ENCODE data around the gene LOXL1.

The LOXL1 gene

DNA sequence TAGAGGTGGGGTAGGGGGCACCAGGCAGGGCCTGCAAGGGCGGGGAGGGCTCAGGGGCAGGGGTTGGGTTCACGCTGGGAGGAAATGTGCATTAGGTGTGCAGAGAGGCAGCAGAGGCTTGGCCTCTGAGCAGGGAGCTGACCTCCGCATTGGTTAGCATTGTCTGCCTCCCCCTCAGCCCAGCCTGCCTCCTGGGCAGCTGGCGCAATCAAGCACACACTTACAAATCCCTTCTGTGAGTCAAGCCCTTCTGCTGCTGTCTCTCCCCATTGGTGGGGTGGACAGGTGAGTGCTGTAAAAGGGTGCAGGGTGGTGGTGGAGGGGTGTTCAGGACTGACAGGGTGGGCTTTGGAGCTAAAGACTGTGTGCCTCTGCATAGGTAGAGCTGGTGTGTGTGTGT, 9.3 kb downstream of the LOXL1 start:
- Histone ChIP-seq H3K4me2 (no peak overlapping the region), H3K27ac (no peak overlapping the region), H3K4me3 (IDR thresholded peaks at IDR 0.05; ENCODE audit: insufficient read depth, low read depth, low read length) (no peak overlapping the region), H3K36me3 (ENCODE audit: insufficient read depth) (no peaks in the 10 kb centered on the region), H3K4me1 (ENCODE audit: low read depth, poor library complexity, severe bottlenecking) (no peaks in the 10 kb centered on the region), H3K9ac (no peak overlapping the region), H4K20me1 (ENCODE audit: insufficient read depth) (no peaks in the 10 kb centered on the region), H3K27me3 (ENCODE audit: insufficient read depth, low read depth) (peaks cover 5% of the 10 kb centered on the region; the same call in 1 of the 2 replicates), H2AFZ (ENCODE audit: low read depth) (no peak overlapping the region), H3K79me2 (ENCODE audit: insufficient read depth, low read depth) (no peaks in the 10 kb centered on the region)
- TF ChIP-seq, protein P1, sequence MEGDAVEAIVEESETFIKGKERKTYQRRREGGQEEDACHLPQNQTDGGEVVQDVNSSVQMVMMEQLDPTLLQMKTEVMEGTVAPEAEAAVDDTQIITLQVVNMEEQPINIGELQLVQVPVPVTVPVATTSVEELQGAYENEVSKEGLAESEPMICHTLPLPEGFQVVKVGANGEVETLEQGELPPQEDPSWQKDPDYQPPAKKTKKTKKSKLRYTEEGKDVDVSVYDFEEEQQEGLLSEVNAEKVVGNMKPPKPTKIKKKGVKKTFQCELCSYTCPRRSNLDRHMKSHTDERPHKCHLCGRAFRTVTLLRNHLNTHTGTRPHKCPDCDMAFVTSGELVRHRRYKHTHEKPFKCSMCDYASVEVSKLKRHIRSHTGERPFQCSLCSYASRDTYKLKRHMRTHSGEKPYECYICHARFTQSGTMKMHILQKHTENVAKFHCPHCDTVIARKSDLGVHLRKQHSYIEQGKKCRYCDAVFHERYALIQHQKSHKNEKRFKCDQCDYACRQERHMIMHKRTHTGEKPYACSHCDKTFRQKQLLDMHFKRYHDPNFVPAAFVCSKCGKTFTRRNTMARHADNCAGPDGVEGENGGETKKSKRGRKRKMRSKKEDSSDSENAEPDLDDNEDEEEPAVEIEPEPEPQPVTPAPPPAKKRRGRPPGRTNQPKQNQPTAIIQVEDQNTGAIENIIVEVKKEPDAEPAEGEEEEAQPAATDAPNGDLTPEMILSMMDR (conservative IDR thresholded peaks at IDR 0.05; ENCODE audit: low read depth, low read length) = no peak

DNA sequence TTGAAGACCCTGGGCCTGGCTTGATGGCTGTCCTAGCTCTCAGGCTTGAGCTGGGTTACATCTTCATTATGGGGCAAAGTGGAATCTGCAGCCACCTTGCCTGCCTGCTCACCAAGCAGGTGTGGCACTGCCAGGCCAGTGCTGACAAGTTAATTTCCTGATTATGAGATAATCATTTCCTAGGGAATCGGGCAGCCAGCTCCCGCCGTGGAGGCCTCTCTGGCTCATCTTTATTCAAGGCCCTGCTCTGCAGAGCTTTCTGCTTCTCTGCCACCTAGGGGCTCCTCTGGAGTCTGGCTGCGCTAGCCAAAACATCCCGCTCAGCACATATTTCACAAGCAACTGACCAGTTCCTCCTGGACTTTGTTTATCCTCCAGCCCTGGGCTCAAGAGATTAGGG, 9.9 kb downstream of the LOXL1 start:
- TF ChIP-seq, protein P1 (conservative IDR thresholded peaks at IDR 0.05; ENCODE audit: low read depth, low read length) = no peak
- peaks cover 5% of the 10 kb centered on the region; the same call in 1 of the 2 replicates for H3K27me3 ChIP-seq (ENCODE audit: insufficient read depth, low read depth)
- H2AFZ ChIP-seq (ENCODE audit: low read depth) = no peak overlapping the region
- H4K20me1 ChIP-seq (ENCODE audit: insufficient read depth) = no peaks in the 10 kb centered on the region
- H3K79me2 ChIP-seq (ENCODE audit: insufficient read depth, low read depth) = no peaks in the 10 kb centered on the region
- H3K36me3 ChIP-seq (ENCODE audit: insufficient read depth) = no peaks in the 10 kb centered on the region
- H3K9ac ChIP-seq = no peak overlapping the region
- no peak overlapping the region for H3K4me2 ChIP-seq
- no peak overlapping the region for H3K27ac ChIP-seq
- no peaks in the 10 kb centered on the region for H3K4me1 ChIP-seq (ENCODE audit: low read depth, poor library complexity, severe bottlenecking)
- H3K4me3 ChIP-seq (IDR thresholded peaks at IDR 0.05; ENCODE audit: insufficient read depth, low read depth, low read length) = no peak overlapping the region

DNA sequence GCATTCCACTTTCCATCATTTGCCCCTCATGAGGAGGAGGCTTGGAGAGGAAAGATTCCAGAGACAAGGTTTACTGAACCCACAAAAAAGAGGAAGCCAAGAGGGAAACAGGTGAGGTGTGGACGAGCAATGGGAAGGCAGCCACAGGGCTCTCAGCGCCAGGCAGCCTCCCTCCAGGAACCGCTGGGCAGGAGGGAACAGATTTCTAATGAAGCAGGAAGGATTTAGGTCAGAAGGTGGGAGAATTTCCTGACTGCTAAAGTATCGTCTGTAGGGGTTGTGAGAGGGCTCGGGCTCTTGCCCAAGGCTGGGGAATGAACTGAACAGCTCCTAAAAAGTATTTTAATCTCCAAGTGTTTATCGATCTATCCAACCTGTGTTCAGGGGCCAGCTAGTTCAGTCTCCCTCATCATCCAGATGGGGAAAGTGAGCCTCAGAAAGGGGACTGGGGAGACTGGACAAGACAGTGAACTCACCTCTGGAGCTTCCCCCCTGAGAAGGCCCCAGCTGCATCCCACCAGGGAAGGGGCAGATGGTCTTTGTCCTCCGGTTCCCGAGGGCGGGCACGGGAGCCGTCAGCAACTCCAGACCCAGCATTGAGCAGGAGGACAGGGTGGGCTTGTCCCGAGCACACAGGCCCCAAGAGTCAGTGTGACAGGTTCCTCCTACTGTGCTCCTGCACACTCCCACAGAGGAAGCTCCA, 10.5 kb downstream of the LOXL1 start:
- H3K27me3 ChIP-seq (ENCODE audit: insufficient read depth, low read depth) = peaks cover 5% of the 10 kb centered on the region; the same call in 1 of the 2 replicates
- no peak overlapping the region for H3K9ac ChIP-seq
- H3K4me1 ChIP-seq (ENCODE audit: low read depth, poor library complexity, severe bottlenecking) = no peaks in the 10 kb centered on the region
- TF ChIP-seq, protein P1 (conservative IDR thresholded peaks at IDR 0.05; ENCODE audit: low read depth, low read length) = no peak
- no peak overlapping the region for H2AFZ ChIP-seq (ENCODE audit: low read depth)
- H3K27ac ChIP-seq = no peak overlapping the region
- H4K20me1 ChIP-seq (ENCODE audit: insufficient read depth) = no peaks in the 10 kb centered on the region
- H3K36me3 ChIP-seq (ENCODE audit: insufficient read depth) = no peaks in the 10 kb centered on the region
- H3K4me2 ChIP-seq = no peak overlapping the region
- no peaks in the 10 kb centered on the region for H3K79me2 ChIP-seq (ENCODE audit: insufficient read depth, low read depth)
- H3K4me3 ChIP-seq (IDR thresholded peaks at IDR 0.05; ENCODE audit: insufficient read depth, low read depth, low read length) = no peak overlapping the region

DNA sequence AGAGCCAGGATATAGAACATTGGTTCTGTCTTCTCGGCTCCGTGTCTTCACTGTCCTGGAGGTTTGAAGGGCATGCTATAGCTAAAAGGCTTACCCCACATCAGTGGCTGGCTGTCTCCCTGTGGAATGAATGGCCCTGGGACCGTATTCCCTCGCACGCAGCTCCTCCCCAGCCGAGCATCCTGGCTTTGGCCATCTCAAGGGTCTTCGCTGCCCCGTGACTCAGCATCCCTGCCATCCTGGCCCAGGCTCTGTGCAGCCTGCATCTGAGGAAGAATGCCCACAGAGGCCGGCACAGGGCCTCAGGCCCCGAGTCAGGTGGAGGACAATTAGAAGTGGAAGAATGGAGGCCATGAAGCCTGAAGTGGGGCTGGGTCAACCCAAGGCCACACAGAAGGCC, 11.0 kb downstream of the LOXL1 start:
- Histone ChIP-seq H3K4me3 (IDR thresholded peaks at IDR 0.05; ENCODE audit: insufficient read depth, low read depth, low read length) (no peak overlapping the region), H2AFZ (ENCODE audit: low read depth) (no peak overlapping the region), H3K27ac (no peak overlapping the region), H3K36me3 (ENCODE audit: insufficient read depth) (no peaks in the 10 kb centered on the region), H3K27me3 (ENCODE audit: insufficient read depth, low read depth) (peaks cover 5% of the 10 kb centered on the region; the same call in 1 of the 2 replicates), H3K9ac (no peak overlapping the region), H4K20me1 (ENCODE audit: insufficient read depth) (no peaks in the 10 kb centered on the region), H3K4me2 (no peak overlapping the region), H3K79me2 (ENCODE audit: insufficient read depth, low read depth) (no peaks in the 10 kb centered on the region), H3K4me1 (ENCODE audit: low read depth, poor library complexity, severe bottlenecking) (no peaks in the 10 kb centered on the region)
- TF ChIP-seq, protein P1 (conservative IDR thresholded peaks at IDR 0.05; ENCODE audit: low read depth, low read length) = no peak

Measured in KMS-11 (cell line).